ENCODE measurements around the gene CENPO. TPM values are rescaled to one million over a fixed set of nuclear protein-coding genes. Genes with fewer than 3 reads are reported as not detected.

The CENPO gene
- total and polyA plus RNA-seq, 2 donors (not counting 3 experiments of a cell fraction or from before 2014, with no cell fraction given), result 26.8 to 45.3 TPM

- no peak for TF ChIP-seq POLR2A (IDR thresholded peaks at IDR 0.05; ENCODE audit: low read depth, low read length)
- TF ChIP-seq MAX (IDR thresholded peaks at IDR 0.05; ENCODE audit: insufficient read depth, insufficient read length), result no peak
- no peak for TF ChIP-seq POLR2AphosphoS5 (IDR thresholded peaks at IDR 0.05; ENCODE audit: insufficient read depth, low read depth, low read length)
- no peak for TF ChIP-seq MYC (IDR thresholded peaks at IDR 0.05; ENCODE audit: low read depth, low read length)
- H3K36me3 ChIP-seq (ENCODE audit: control insufficient read depth in 2 of 2, extremely low read depth in 1 of 2, insufficient read depth in 2 of 2, low read length in 2 of 2), result peaks cover 0 to 3% of the 10 kb centered on the region in 2 experiments
- H3K79me2 ChIP-seq (ENCODE audit: control insufficient read depth, insufficient read depth, low read length), result no peaks in the 10 kb centered on the region
- H3K9ac ChIP-seq (replicated peaks; ENCODE audit: extremely low read depth, insufficient read depth, low read length), result no peak overlapping the region
- no peak overlapping the region for H2AFZ ChIP-seq (ENCODE audit: low read depth, low read length)
- H3K4me3 ChIP-seq (replicated peaks in 1 of 3; ENCODE audit: insufficient read depth in 1 of 3, low read depth in 1 of 3, low read length in 3 of 3), result no peak overlapping the region
- no peak overlapping the region for H3K27ac ChIP-seq (ENCODE audit: insufficient read depth, low read depth, low read length)
- H3K4me2 ChIP-seq (ENCODE audit: insufficient read depth, low read length), result no peak overlapping the region
- no peaks in the 10 kb centered on the region for H3K4me1 ChIP-seq (ENCODE audit: control insufficient read depth, extremely low read depth, insufficient read depth, low read length)
- no peaks in the 10 kb centered on the region for H3K9me1 ChIP-seq (replicated peaks; ENCODE audit: control insufficient read depth, extremely low read depth, insufficient read depth, low read length)
- no peak for FAIRE-seq
- ChIA-PET POLR2A (no interaction called here), CTCF (interaction anchor here (1.5 kb wide), 1 partner anchor 9 kb away, joined by 3 read pairs; no protein-coding TSS in a partner anchor)
- intact Hi-C loops (cut with micrococcal nuclease) (no loop called here), dilution Hi-C loops (cut with MboI; ENCODE audit: extremely low pct_ligation_motif_present, low sequenced_read_pairs) (no loop called here)
- no peak for DNase-seq (ENCODE audit: low read depth, low spot score)
- H3K9me3 ChIP-seq (replicated peaks; ENCODE audit: control insufficient read depth, insufficient read depth, low read length), result no peaks in the 10 kb centered on the region
- no peaks in the 10 kb centered on the region for H4K20me1 ChIP-seq (replicated peaks; ENCODE audit: control insufficient read depth, extremely low read depth, insufficient read depth, low read length)
- no TSS peak for BruUV-seq (replicated peaks)
- no peaks in the 10 kb centered on the region for H3K27me3 ChIP-seq (ENCODE audit: control insufficient read depth in 2 of 2, insufficient read depth in 2 of 2, low read length in 2 of 2)
Measured at GRCh38 chr2:24836706-24837105, 43.5 kb downstream of the CENPO start.

GRCh38 chr2:24837996-24838513, 44.8 kb downstream of the CENPO start:
- FAIRE-seq (no peak), DNase-seq (ENCODE audit: low read depth, low spot score) (no peak)
- H3K9ac ChIP-seq (replicated peaks; ENCODE audit: extremely low read depth, insufficient read depth, low read length), result no peak overlapping the region
- H3K79me2 ChIP-seq (ENCODE audit: control insufficient read depth, insufficient read depth, low read length), result no peaks in the 10 kb centered on the region
- POLR2A ChIA-PET, result no interaction called here
- dilution Hi-C loops (cut with MboI; ENCODE audit: extremely low pct_ligation_motif_present, low sequenced_read_pairs), result no loop called here
- H3K4me3 ChIP-seq (replicated peaks in 1 of 3; ENCODE audit: insufficient read depth in 1 of 3, low read depth in 1 of 3, low read length in 3 of 3), result no peak overlapping the region
- H3K4me1 ChIP-seq (ENCODE audit: control insufficient read depth, extremely low read depth, insufficient read depth, low read length), result no peaks in the 10 kb centered on the region
- intact Hi-C loops (cut with micrococcal nuclease), result no loop called here
- H2AFZ ChIP-seq (ENCODE audit: low read depth, low read length), result no peak overlapping the region
- BruUV-seq (replicated peaks), result no TSS peak
- H3K27ac ChIP-seq (ENCODE audit: insufficient read depth, low read depth, low read length), result no peak overlapping the region
- TF ChIP-seq POLR2A (IDR thresholded peaks at IDR 0.05; ENCODE audit: low read depth, low read length) (no peak), FOS (IDR thresholded peaks at IDR 0.05; ENCODE audit: borderline replicate concordance, insufficient read depth, low read length) (no peak), EZH2 (IDR thresholded peaks at IDR 0.05; ENCODE audit: borderline replicate concordance, low read depth, low read length, severe bottlenecking) (no peak), POLR2AphosphoS5 (IDR thresholded peaks at IDR 0.05; ENCODE audit: insufficient read depth, low read depth, low read length) (no peak), MAX (IDR thresholded peaks at IDR 0.05; ENCODE audit: insufficient read depth, insufficient read length) (no peak), CTCF (IDR thresholded peaks at IDR 0.05; ENCODE audit: extremely low read depth in 1 of 2, insufficient read depth in 1 of 2, low read depth in 1 of 2, low read length in 2 of 2) (no peak), JUN (IDR thresholded peaks at IDR 0.05; ENCODE audit: borderline replicate concordance, insufficient read depth, insufficient read length, low read depth) (no peak), MYC (IDR thresholded peaks at IDR 0.05; ENCODE audit: low read depth, low read length) (no peak), GATA2 (IDR thresholded peaks at IDR 0.05; ENCODE audit: insufficient read depth, insufficient read length, low read depth, low read length) (no peak)
- CTCF ChIA-PET, result interaction anchor here (1.5 kb wide), 1 partner anchor 10 kb away, joined by 3 read pairs; no protein-coding TSS in a partner anchor
- H3K36me3 ChIP-seq (ENCODE audit: control insufficient read depth in 2 of 2, extremely low read depth in 1 of 2, insufficient read depth in 2 of 2, low read length in 2 of 2), result peaks cover 0 to 3% of the 10 kb centered on the region in 2 experiments
- no peaks in the 10 kb centered on the region for H4K20me1 ChIP-seq (replicated peaks; ENCODE audit: control insufficient read depth, extremely low read depth, insufficient read depth, low read length)
- H3K4me2 ChIP-seq (ENCODE audit: insufficient read depth, low read length), result no peak overlapping the region
- H3K27me3 ChIP-seq (ENCODE audit: control insufficient read depth in 2 of 2, insufficient read depth in 2 of 2, low read length in 2 of 2), result no peaks in the 10 kb centered on the region
- H3K9me1 ChIP-seq (replicated peaks; ENCODE audit: control insufficient read depth, extremely low read depth, insufficient read depth, low read length), result no peaks in the 10 kb centered on the region
- H3K9me3 ChIP-seq (replicated peaks; ENCODE audit: control insufficient read depth, insufficient read depth, low read length), result no peaks in the 10 kb centered on the region

Measured in endothelial cell of umbilical vein (primary cell).